HG03139 (cell line): Measurements from ENCODE around the gene OSCP1.

Source experiments
- ATAC-seq: cut with Tn5 transposase; IDR thresholded peaks from one replicate; pipeline ENCODE4 v1.9.1; 2021; ENCODE audit not compliant: unreplicated experiment

OSCP1 gene

GRCh38 chr1:36475910-36476604, 25.8 kb upstream of the OSCP1 start:
- no peak for ATAC-seq

GRCh38 chr1:36475341-36475740, 25.1 kb upstream of the OSCP1 start:
- no peak for ATAC-seq

GRCh38 chr1:36472656-36473055, 22.4 kb upstream of the OSCP1 start:
- ATAC-seq: no peak

GRCh38 chr1:36471830-36472641, 21.8 kb upstream of the OSCP1 start:
- ATAC-seq: no peak

- no peak for ATAC-seq
Measured at GRCh38 chr1:36469163-36469562, 18.9 kb upstream of the OSCP1 start.

GRCh38 chr1:36467700-36468455, 17.6 kb upstream of the OSCP1 start:
- ATAC-seq: no peak

- ATAC-seq: no peak
Measured at GRCh38 chr1:36467027-36467410, 16.8 kb upstream of the OSCP1 start.

GRCh38 chr1:36466370-36467026, 16.2 kb upstream of the OSCP1 start:
- ATAC-seq: no peak

- ATAC-seq: no peak
Measured at GRCh38 chr1:36465731-36466369, 15.6 kb upstream of the OSCP1 start.

- ATAC-seq: peak; percentile 13
Measured at GRCh38 chr1:36464605-36465393, 14.5 kb upstream of the OSCP1 start.

GRCh38 chr1:36463803-36464604, 13.8 kb upstream of the OSCP1 start, which contains the start of gene MRPS15:
Gene MRPS15, minus strand, starts transcription at chr1:36464384. Its CDS starts 109 bp downstream, at chr1:36464275.
- ATAC-seq: peak; percentile 94

GRCh38 chr1:36463463-36463802, 13.2 kb upstream of the OSCP1 start:
- no peak for ATAC-seq

- ATAC-seq: no peak
Measured at GRCh38 chr1:36458910-36459309, 8.7 kb upstream of the OSCP1 start.

GRCh38 chr1:36457691-36458090, 7.4 kb upstream of the OSCP1 start:
- no peak for ATAC-seq

GRCh38 chr1:36456391-36456928, 6.2 kb upstream of the OSCP1 start:
- ATAC-seq: no peak

- no peak for ATAC-seq
Measured at GRCh38 chr1:36455386-36455785, 5.1 kb upstream of the OSCP1 start.

GRCh38 chr1:36453600-36454388, 3.5 kb upstream of the OSCP1 start:
- ATAC-seq: no peak

GRCh38 chr1:36453051-36453450, 2.8 kb upstream of the OSCP1 start:
- no peak for ATAC-seq
